CD4-positive, alpha-beta T cell treated with Interleukin-12 subunit alpha and Interleukin-12 subunit beta, for 1 hour (primary cell): ENCODE results near the gene YPEL4.
"Not testable (repeated sequence)": the region's sequence is repeated elsewhere in the genome, so short reads cannot be mapped to it uniquely, and the experiment has no call there.

Experiments used
- DNase-seq: peaks from one replicate; pipeline ENCODE4 v3.0.0-alpha.2; 2020

The YPEL4 gene, protein sequence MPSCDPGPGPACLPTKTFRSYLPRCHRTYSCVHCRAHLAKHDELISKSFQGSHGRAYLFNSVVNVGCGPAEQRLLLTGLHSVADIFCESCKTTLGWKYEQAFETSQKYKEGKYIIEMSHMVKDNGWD

DNA sequence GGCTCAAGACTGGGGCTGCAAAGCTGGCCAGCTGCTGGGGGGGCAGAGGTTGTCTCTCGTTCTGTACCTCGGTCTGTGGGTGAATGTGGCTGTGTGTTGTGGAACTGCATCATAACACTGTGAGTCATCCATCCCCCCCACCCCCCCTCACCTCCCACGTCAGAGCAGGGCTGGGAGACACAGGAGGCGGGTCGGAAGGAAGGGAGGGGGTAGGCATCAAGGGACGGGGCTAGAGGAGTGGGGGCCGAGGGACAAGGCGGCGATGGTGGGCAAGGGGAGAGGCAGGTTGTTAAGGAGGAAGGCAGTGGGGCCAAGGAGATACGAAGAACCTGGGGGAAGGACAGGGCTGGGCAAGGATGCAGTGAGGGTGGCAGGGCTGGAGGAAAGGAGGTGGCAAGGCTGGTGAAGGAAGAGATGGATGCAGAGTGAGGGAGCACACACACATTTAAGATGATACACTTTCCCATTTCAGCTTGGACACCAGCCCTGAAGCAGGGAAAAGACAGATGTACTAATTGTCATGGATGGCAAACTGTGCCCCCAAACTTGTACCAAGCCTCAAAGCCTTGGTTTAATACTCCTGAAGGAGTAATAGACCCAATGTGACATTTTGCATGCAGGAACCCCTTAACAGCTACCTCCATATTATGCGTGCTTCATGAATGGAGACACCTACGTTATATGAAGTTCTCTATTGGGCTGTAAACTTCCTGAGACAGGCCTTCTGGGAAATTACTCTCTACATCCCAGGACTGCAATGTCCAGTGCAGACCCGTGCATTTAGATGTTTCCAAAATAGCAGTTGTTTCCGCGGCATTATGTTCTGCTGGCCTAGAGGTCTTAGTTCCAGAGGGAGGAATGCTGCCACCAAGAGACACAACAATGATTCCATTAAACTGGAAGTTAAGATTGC lies at the start of gene YPEL4:
TSS of gene YPEL4 (minus strand) at position 87 of the 913 bp plus-strand sequence. CDS start 2,805 bp downstream, outside the sequence.
- DNase-seq: peak; percentile 77

DNA sequence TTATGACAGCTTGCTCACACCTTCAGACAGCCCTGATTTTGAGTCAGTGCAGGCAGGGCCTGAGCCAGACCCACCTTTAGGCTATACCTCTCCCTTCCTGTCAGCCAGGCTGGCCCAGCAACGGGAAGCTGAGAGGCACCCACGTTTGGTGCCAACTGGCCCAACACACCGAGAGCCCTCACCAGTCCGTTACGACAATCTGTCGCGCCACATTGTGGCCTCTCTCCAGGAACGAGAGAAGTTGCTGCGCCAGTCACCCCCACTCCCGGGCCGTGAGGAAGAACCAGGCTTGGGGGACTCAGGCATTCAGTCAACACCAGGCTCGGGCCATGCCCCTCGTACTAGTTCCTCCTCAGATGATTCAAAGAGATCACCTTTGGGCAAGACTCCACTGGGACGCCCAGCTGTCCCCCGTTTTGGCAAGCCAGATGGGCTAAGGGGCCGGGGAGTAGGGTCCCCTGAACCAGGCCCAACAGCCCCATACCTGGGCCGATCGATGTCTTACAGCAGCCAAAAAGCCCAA lies 49.2 kb upstream of the YPEL4 start:
- DNase-seq: no peak

DNA sequence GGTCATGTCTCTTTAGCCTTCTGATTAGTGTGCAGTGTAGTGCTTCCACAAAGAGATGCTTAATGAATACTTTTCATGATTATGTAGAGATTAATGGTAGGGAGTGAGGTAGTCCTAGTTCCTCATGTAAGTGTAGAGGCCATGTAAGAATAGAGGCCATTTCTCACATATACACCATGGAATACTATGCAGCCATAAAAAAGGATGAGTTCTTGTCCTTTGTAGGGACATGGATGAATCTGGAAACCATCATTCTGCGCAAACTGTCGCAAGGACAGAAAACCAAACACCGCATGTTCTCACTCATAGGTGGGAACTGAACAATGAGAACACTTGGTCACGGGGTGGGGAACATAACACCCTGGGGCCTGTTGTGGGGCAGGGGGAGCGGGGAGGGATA lies 40.8 kb upstream of the YPEL4 start:
- DNase-seq: not testable (repeated sequence)

DNA sequence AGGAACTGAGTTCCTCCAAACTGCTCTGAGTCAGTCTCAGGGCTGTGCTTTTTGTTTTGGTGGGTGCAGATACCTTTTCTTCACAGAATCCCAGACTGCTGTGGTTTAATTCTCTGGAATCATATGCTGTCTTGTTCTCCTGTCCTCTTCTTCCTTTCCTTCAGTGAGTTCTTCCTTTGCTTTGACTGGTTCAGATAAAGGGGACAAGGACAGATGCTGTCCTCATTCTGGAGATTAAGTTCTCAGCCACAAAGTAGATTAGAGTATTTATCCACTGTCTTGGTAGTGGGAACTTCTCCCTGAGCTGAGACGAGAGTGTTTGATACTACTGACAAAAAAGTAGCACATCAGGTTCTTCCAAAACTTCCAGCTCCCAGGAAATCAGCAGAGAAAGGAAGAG lies 31.5 kb upstream of the YPEL4 start:
- no peak for DNase-seq

- DNase-seq: no peak
Observed at GRCh38 chr11:57680552-57680874, 30.8 kb upstream of the YPEL4 start.

- no peak for DNase-seq
Observed at GRCh38 chr11:57679396-57679795, 29.7 kb upstream of the YPEL4 start.

- no peak for DNase-seq
Observed at GRCh38 chr11:57675176-57675941, 25.6 kb upstream of the YPEL4 start.

- no peak for DNase-seq
Observed at GRCh38 chr11:57674251-57674650, 24.5 kb upstream of the YPEL4 start.

- peak; percentile 56 for DNase-seq
Observed at GRCh38 chr11:57668434-57668782, 18.7 kb upstream of the YPEL4 start.

DNA sequence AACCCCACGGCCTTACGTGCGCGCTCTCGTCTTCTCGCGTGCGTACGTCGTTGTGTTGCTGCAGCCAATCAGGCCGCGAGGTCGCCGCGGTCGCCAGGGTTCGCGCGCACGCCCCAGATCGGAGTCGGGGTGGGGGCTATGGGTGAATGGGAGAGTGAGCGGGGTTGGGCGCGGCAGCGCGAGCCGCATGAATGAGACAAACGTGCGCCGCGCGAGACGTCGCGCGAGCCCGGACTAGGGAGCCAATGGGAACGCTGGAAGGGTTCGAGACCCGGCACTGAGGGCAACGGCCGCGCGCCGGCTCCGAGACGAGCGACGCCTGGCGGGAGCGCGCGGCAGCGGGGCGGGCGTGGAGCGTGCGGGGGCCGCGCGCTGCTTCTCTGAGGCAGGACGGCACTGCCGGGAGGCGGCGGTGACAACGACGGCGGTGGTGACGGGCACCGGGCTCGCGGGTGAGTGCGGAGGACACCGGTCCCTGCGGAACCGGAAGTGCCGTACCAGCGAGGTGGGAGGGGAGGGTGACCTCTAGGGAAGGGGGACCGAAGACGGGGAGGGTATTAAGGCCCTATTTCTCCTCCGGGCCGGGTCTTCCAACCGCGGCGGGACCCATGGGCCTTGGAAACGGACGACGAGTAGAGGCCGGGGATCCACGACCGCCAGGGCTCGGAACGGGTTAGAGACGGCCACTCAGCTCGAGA lies 18.2 kb upstream of the YPEL4 start, which contains the start of gene ZDHHC5:
TSS of gene ZDHHC5 (plus strand) at position 379 of the 698 bp plus-strand sequence. CDS start 4,977 bp downstream, outside the sequence.
- DNase-seq: peak; percentile 100

DNA sequence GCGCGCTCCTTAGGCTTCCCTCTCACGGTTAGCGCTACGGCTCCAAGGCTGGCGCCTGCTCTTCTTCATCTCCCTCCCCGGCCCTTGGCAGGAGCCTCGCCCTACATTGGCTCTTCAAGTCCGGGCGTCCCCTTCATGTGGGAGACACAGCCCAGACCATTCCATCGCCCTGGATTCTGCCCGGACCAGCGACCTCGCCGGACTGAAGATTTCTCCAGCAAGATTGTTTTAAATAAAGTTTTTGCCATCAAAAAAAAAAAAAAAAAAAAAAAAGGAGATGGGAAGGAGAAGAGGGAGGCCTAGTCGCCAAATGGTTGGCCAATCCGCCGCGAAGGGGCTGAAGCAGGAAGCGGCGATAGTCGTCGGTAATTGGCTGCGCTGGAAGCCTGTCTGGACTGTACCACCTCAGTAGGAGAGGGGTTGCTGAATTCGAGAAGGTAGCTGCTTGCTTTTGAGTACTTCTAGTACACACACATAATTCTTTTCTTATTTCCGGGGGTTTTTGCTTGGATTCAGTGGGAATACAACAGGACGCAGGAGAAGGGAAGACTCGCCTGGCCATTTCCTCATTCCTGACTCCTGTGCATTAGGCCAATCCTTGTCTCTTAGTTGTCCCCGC lies 17.5 kb upstream of the YPEL4 start:
- peak; percentile 97 for DNase-seq

DNA sequence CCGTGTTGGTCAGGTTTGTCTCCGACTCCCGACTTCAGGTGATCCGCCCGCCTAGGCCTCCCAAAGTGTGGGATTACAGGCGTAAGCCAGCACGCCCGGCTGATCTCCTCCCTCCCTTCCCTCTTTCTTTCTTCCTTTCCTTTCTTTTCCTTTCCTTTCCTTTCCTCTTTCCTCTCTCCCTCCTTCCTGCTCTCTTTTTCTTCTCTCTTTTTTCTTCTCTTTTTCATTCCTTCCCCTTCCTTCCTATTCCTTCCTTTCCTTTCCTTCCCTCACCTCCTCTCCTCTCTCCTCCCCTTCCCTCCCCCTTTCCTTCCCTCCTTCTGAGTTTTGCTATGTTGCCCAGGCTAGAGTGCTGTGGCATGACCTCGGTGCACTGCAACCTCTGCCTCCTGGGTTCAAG lies 14.3 kb upstream of the YPEL4 start:
- no peak for DNase-seq

DNA sequence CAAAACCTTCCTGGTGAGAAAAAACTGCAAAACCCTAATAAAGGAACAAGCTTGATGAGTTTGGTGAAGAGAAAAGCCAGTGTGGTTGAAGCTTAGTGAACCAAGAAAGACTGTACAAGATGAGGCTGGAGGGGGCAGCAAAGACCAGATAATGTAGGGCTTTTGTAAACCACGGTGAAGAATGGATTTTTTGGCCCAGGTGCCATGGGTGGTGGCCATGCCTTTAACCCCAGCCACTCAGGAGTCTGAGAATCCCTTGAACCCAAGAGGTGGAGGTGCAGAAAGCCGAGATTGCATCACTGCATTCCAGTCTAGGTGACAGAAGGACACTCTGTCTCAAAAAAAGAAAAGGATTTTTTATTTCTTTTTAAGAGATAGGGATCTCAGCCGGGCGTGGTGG lies 13.2 kb upstream of the YPEL4 start:
- no peak for DNase-seq

DNA sequence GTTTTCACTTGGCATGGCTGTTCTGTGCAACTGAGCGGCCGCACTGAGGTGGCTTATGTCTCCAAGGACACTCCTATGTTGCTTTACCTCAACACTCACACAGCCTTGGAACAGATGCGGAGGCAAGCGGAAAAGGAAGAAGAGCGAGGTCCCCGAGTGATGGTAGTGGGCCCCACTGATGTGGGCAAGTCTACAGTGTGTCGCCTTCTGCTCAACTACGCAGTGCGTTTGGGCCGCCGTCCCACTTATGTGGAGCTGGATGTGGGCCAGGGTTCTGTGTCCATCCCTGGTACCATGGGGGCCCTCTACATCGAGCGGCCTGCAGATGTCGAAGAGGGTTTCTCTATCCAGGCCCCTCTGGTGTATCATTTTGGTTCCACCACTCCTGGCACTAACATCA lies 10.0 kb upstream of the YPEL4 start:
- no peak for DNase-seq

DNA sequence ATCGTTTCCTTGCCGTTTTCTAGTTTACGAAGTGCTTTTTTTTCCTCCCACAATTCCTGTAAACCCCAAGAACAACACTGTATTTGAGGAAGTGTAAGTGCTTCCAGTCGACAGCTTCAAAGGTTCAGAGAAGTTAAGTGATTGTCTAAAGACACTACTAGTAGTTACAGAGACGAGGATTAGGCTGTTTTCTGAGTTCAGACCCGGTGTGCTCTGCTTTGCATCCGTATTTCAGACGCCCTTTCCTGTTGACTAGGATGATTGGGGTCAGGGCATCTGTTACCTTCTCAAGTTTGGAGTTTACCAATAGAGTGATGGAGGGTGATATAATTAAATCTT lies 8.3 kb upstream of the YPEL4 start:
- no peak for DNase-seq

DNA sequence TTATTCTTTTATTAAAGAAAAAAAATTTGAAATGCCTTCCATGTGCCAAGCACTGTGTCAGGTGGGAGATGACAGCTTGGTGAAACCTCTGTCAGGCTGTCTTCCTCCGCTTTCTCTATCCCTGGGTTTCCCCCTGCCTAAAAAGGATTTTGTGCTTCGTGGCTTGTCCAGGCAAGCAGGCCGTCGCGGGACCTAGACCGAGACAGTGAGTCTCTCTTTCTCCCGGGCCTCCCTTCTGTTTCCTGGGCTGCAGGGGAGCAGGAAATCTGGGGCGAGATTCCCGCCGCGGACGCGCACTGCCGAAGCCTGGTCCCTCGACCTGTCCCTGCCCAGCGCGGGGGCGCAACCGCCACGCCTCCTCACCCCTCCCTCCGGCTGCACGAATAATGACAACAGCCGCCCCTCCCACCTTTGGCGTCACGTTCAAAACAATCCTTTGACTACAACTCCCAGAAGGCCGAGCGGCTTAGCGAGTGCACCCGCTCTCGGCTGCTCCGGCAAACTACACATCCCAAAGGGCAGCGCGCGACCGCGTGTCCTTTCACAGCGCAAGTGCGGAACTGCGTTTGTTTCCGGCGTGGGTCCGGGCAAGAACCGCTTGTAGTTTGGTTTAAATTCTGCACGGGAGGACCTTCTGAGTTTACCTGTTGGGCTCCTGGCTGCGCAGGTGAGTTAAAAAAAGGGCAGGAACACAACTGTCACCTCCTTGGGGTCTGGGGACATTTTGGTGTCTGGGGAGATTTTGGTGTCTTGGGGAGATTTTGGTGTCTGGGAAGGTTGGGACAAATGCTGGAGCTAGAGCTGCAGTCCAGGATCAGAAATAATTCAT lies 7.7 kb upstream of the YPEL4 start, which contains the start of gene CLP1:
TSS of gene CLP1 (plus strand) at position 569 of the 829 bp plus-strand sequence. CDS start 1,715 bp downstream, outside the sequence.
- peak; percentile 99 for DNase-seq

DNA sequence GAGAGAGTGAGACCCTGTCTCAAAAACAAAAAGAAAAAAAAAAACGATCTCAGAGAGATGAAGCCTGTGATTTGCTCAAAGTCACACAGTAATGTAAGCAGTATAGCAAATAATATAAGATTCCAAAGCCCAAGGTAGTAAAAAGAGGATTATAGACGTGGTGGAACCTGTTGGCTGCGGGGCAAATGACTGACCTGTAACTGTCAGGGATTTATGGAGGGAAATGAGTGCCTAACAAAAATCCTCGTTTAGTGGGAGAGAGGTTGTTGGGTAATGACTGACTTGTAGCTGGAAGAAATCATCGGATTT lies 7.1 kb upstream of the YPEL4 start:
- DNase-seq: no peak

DNA sequence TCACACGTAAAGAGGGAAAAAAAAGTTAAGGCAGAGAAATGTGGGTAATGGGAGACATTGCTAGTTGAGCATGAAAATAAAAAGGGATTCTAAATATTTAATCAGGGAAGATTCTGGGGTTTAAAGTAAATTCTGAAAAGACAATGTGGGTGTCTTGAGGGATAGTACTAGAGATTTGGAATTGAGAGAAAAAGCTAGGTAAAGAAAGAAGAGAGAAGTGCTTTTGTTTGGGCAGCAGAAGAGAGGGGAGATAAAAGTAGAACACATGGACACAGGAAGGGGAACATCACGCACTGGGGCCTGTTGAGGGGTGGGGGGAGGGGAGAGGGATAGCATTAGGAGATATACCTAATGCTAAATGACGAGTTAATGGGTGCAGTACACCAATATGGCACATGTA lies 3.5 kb upstream of the YPEL4 start:
- no peak for DNase-seq

- DNase-seq: no peak
Observed at GRCh38 chr11:57652662-57653061, 3.0 kb upstream of the YPEL4 start.

DNA sequence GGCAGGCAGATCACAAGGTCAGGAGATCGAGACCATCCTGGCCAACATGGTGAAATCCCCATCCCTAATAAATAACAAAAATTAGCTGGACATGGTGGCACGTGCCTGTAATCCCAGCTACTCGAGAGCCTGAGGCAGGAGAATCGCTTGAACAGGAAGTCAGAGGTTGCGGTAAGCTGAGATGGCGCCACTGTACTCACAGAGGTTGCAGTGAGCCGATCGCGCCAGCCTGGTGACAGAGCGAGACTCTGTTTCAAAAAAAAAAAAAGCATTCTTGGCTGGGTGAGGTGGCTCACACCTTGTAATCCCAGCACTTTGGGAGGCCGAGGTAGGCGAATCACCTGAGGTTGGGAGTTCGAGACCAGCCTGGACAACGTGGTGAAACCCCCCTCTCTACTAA lies 2.5 kb upstream of the YPEL4 start:
- peak; percentile 55 for DNase-seq

DNA sequence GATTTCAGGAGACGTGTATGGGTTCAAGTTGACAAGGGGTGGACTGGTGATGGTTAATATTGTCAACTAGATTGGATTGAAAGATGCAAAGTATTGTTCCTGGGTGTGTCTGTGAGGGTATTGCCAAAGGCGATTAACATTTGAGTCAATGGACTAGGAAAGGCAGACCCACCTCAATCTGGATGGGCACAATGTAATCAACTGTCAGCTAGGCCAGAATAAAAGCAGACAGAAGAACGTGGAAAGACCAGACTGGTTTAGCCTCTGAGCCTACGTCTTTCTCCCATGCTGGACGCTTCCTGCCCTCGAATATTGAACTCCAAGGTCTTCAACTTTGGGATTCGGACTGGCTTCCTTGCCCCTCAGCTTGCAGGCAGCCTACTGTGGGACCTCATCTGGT lies 1.7 kb upstream of the YPEL4 start:
- DNase-seq: no peak

DNA sequence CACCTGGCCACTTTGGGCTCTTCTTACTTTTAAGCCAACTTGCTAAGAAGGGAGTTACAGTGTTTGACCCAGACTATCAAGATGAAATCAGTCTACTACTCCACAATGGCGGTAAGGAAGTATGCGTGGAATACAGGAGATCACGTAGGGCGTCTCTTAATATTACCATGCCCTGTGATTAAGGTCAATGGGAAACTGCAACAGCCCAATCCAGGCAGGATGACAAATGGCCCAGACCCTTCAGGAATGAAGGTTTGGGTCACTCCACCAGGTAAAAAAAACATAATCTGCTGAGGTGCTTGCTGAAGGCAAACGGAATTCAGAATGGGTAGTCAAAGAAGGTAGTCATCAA lies 1.0 kb upstream of the YPEL4 start:
- no peak for DNase-seq
